HepG2 (cell line): Measurements from ENCODE around the gene SLCO4A1. TPM values are rescaled to one million over a fixed set of nuclear protein-coding genes. Genes with fewer than 3 reads are reported as not detected.
A peak's percentile ranks its signal among the peaks of the same experiment; 100 is the strongest.

Experiments used
- ATRX ChIP-seq: sonication (generic); formaldehyde crosslinking; IDR thresholded peaks from 2 replicates; pipeline ENCODE4 v1.4.0; 2020; ENCODE audit warnings: missing genetic modification reagents, borderline replicate concordance
- CBFB ChIP-seq: sonication (generic); formaldehyde crosslinking; IDR thresholded peaks from 2 replicates; pipeline ENCODE4 v1.4.0; 2020; ENCODE audit warnings: missing genetic modification reagents
- GATAD1 ChIP-seq: IDR thresholded peaks from 2 replicates; pipeline ENCODE4 v1.6.1; 2016; ENCODE audit warnings: missing genetic modification reagents, missing compliant biosample characterization
- HMGA1 ChIP-seq: sonication (generic); formaldehyde crosslinking; conservative IDR thresholded peaks from 2 replicates; pipeline ENCODE4 v1.4.0; 2020; ENCODE audit warnings: missing genetic modification reagents
- HMGXB3 ChIP-seq: sonication (generic); formaldehyde crosslinking; IDR thresholded peaks from 2 replicates; pipeline ENCODE4 v1.4.0; 2020; ENCODE audit warnings: missing genetic modification reagents, borderline replicate concordance
- MTF2 ChIP-seq: sonication (generic); formaldehyde crosslinking; IDR thresholded peaks from 2 replicates; pipeline ENCODE4 v1.5.0; 2020; ENCODE audit warnings: missing genetic modification reagents, borderline replicate concordance
- NFKB2 ChIP-seq: sonication (generic); formaldehyde crosslinking; IDR thresholded peaks from 2 replicates; pipeline ENCODE4 v1.4.0; 2020; ENCODE audit warnings: missing genetic modification reagents, borderline replicate concordance
- NFYB ChIP-seq: sonication (generic); formaldehyde crosslinking; IDR thresholded peaks from 2 replicates; pipeline ENCODE4 v1.4.0; 2020; ENCODE audit warnings: missing genetic modification reagents
- NR2F1 ChIP-seq, 2 experiments: fragments of 450-650 bp in 1 of 2; formaldehyde crosslinking in 1 of 2; IDR thresholded peaks; 2 replicates each; pipeline versions ENCODE4 v1.5.0 to v1.6.1; 2016 to 2020; ENCODE audit warnings: mild to moderate bottlenecking in 1 of 2, missing compliant biosample characterization in 1 of 2, missing genetic modification reagents in 1 of 2, moderate library complexity in 1 of 2
- PLRG1 ChIP-seq: fragments of 450-650 bp; conservative IDR thresholded peaks from 2 replicates; pipeline ENCODE4 v1.6.1; 2016
- POGK ChIP-seq: sonication (generic); formaldehyde crosslinking; conservative IDR thresholded peaks from 2 replicates; pipeline ENCODE4 v1.8.0; 2022; ENCODE audit warnings: mild to moderate bottlenecking, moderate library complexity, missing genetic modification reagents
- RARG ChIP-seq: sonication (generic); formaldehyde crosslinking; IDR thresholded peaks from 2 replicates; pipeline ENCODE4 v1.4.0; 2020; ENCODE audit warnings: low read depth, mild to moderate bottlenecking, missing genetic modification reagents
- TMF1 ChIP-seq: sonication (generic); formaldehyde crosslinking; IDR thresholded peaks from 2 replicates; pipeline ENCODE4 v1.8.1; 2022; ENCODE audit warnings: low read depth, missing genetic modification reagents
- TSC22D2 ChIP-seq: sonication (generic); formaldehyde crosslinking; IDR thresholded peaks from 2 replicates; pipeline ENCODE4 v1.5.1; 2020; ENCODE audit warnings: missing genetic modification reagents, mild to moderate bottlenecking, borderline replicate concordance
- ZFX ChIP-seq: sonication (generic); formaldehyde crosslinking; IDR thresholded peaks from 2 replicates; pipeline ENCODE4 v1.4.0; 2020; ENCODE audit warnings: mild to moderate bottlenecking, low read depth, missing genetic modification reagents, moderate library complexity
- ZNF138 ChIP-seq: sonication (generic); formaldehyde crosslinking; IDR thresholded peaks from 2 replicates; pipeline ENCODE4 v1.5.0; 2020; ENCODE audit warnings: mild to moderate bottlenecking, low read depth, missing genetic modification reagents
- ZNF18 ChIP-seq: sonication (generic); formaldehyde crosslinking; IDR thresholded peaks from 2 replicates; pipeline ENCODE4 v1.8.0; 2022; ENCODE audit warnings: mild to moderate bottlenecking, missing genetic modification reagents; ENCODE audit not compliant: insufficient replicate concordance
- ZNF205 ChIP-seq: IDR thresholded peaks from 2 replicates; pipeline ENCODE4 v1.6.1; 2018; ENCODE audit warnings: missing biosample characterization, missing genetic modification reagents
- ZNF225 ChIP-seq: sonication (generic); formaldehyde crosslinking; IDR thresholded peaks from 2 replicates; pipeline ENCODE4 v1.4.0; 2020; ENCODE audit warnings: mild to moderate bottlenecking, missing genetic modification reagents
- ZNF512 ChIP-seq: sonication (generic); formaldehyde crosslinking; IDR thresholded peaks from 2 replicates; pipeline ENCODE4 v1.4.0; 2020; ENCODE audit warnings: mild to moderate bottlenecking, missing genetic modification reagents
- ZNF572 ChIP-seq: sonication (generic); formaldehyde crosslinking; IDR thresholded peaks from 2 replicates; pipeline ENCODE4 v1.5.1; 2020; ENCODE audit warnings: mild to moderate bottlenecking, missing genetic modification reagents
- ZNF616 ChIP-seq: sonication (generic); formaldehyde crosslinking; IDR thresholded peaks from 2 replicates; pipeline ENCODE4 v1.5.0; 2020; ENCODE audit warnings: low read depth, mild to moderate bottlenecking, missing genetic modification reagents
- polyA plus RNA-seq, 8 experiments: library from polyadenylated mRNA; depleted of rRNA in 3 of 8; stranded (reverse) in 7 of 8; unstranded in 1 of 8; fragments of >200 nt; fragmentation: Illumina TruSeq in 4 of 8; extraction: Trizol in 4 of 8; gene quantifications; 2 replicates each; pipeline versions ENCODE4 v1.2.1 to v1.2.3, GENCODE V29; 2011 to 2016; ENCODE audit warnings: low read depth in 4 of 8, missing spikeins in 1 of 8, mixed read lengths in 1 of 8; ENCODE audit not compliant: insufficient read depth in 1 of 8
- total RNA-seq, 5 experiments: library from RNA; depleted of rRNA; stranded (reverse); fragments of >200 nt; fragmentation: Illumina TruSeq; extraction: Trizol; gene quantifications; 2 replicates each; pipeline ENCODE4 v1.2.3, GENCODE V29; 2016; ENCODE audit warnings: low read depth in 1 of 5

SLCO4A1 gene
- total and polyA plus RNA-seq, 2 of the 13 experiments (the other 11 are each of a cell fraction or from before 2014, with no cell fraction given): 55.5 to 112 TPM

GRCh38 chr20:62638055-62638570 lies 4.2 kb upstream of the SLCO4A1 start (continued):
- TF ChIP-seq CBFB (no peak), POGK (no peak), ZNF18 (CRISPR knock-in tag) (no peak), HMGA1 (no peak), ZNF572 (CRISPR knock-in tag) (no peak), GATAD1 (no peak), ZNF512 (CRISPR knock-in tag) (no peak), ZNF225 (no peak; the same call in 1 of the 2 replicates), NR2F1 (CRISPR knock-in tag; IDR thresholded peaks at IDR 0.05) (0 out of 4 replicates have a peak, but pooled peaks of 1 of the 2 experiments have one; percentile 27), TMF1 (CRISPR knock-in tag) (no peak), ZNF138 (no peak), ZNF205 (CRISPR knock-in tag) (no peak), NFYB (no peak), MTF2 (CRISPR knock-in tag) (no peak), ZFX (no peak; the same call in 1 of the 2 replicates), PLRG1 (no peak), TSC22D2 (CRISPR knock-in tag) (no peak), ZNF616 (no peak), ATRX (CRISPR knock-in tag) (no peak), HMGXB3 (CRISPR knock-in tag) (no peak), RARG (CRISPR knock-in tag) (no peak), NFKB2 (CRISPR knock-in tag) (no peak)
